GM18517 (cell line): ENCODE results near the gene SPACDR.
"Not testable (repeated sequence)": the region's sequence is repeated elsewhere in the genome, so short reads cannot be mapped to it uniquely, and the experiment has no call there.

ENCODE experiments used
- ATAC-seq: cut with Tn5 transposase; IDR thresholded peaks from one replicate; pipeline ENCODE4 v1.9.1; 2021; ENCODE audit warnings: mild to moderate bottlenecking, moderate library complexity; ENCODE audit not compliant: unreplicated experiment

Gene SPACDR

GRCh38 chr7:100466653-100467605 is 2.9 kb upstream of the SPACDR start:
- ATAC-seq: no peak

DNA sequence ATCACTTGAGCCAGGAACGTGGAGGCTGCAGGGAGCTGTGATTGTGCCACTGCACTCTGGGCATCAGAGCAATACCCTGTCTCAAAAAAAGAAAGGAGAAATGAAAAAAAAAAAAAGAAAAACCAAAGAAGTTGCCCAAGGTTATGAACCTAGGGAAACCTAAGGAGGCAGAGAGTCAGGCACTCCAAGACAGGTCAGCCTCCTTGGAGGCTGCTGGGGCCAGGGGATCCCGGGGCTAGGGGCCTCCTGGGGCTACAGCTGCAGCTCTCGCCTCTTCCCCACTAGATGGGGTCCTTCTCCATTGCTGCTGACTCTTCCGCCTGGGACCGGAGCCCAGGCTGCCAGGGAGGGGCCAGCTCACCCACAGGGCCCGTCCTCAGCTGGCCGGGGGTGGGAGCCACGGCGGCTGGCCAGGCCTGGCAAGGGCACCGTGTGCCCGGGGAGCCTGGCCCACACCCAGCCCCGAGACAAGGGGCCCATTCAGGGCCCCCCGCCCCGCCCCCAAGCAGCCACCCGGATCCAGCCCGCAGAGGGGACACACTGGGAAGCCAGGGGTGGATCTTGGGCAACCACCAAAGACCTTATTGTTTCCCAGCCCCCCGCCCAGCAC is 1.7 kb upstream of the SPACDR start:
- ATAC-seq: no peak

DNA sequence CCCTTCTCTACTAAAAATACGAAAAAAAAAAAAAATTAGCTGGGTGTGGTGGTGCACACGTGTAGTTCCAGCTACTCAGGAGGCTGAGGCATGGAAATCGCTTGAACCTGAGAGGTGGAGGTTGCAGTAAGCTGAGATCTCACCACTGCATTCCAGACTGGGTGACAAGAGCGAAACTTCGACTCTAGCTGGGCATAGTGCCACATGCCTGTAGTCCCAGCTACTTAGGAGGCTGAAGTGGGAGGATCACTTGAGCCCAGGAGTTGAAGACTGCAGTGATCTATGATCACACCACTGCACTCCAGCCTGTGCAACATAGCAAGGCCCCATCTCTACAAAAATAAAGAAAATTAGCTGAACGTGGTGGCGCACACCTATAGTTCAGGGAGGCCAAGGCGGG is 1.2 kb upstream of the SPACDR start:
- no peak for ATAC-seq

DNA sequence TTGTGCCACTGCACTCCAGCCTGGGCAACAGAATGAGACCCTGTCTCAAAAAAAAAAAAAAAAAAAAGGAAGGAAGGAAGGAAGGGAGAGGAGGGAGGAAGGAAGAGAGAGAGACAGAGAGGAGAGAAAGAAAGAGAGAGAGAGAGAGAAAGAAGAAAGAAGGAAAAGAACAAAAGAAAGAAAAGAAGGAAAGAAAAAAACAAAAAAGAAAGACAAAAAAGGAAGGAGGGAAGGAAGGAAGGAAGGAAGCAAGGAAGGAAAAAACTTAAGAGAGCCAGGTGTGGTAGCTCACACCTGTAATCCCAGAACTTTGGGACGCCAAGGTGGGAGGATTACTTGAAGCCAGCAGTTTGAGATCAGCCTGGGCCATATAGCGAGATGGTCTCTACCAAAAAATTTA is 731 bp upstream of the SPACDR start:
- ATAC-seq: no peak

- ATAC-seq: no peak
These were observed 7.0 kb downstream of the SPACDR start for GRCh38 chr7:100457033-100457432.

GRCh38 chr7:100456562-100456961 is 7.5 kb downstream of the SPACDR start:
- ATAC-seq: no peak

DNA sequence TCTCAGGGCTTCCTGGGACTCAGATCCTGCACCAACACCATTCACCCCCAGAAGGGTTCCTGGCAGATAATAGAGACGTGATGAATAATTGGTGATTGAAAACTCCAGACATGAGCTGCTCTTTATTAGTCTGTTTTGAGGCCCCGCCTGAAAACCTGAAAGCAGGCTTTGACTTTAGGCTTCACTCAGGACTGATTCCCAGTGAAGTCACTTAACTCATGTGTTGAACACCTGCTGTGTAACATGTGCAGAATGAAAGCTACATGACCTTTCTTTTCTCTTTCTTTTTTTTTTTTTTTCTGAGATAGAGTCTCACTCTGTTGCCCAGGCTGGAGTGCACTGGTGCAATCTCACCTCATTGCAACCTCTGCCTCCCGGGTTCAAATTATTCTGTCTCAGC is 8.9 kb downstream of the SPACDR start:
- no peak for ATAC-seq

DNA sequence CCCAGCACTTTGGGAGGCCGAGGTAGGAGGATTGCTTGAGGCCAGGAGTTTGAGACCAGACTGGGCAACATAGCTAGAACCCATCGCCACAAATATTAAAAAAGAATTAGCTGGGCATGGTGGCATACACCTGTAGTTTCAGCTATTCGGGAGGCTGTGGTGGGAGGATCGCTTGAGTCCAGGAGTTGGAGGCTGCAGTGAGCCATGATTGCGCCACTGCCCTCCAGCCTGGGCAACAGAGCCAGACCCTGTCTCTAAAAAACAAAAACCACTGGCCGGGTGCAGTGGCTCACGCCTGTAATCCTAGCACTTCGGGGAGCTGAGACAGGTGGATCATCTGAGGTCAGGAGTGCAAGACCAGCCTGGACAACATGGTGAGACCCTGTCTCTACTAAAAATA is 10.2 kb downstream of the SPACDR start:
- ATAC-seq: not testable (repeated sequence)

- no peak for ATAC-seq
These were observed 11.5 kb downstream of the SPACDR start for GRCh38 chr7:100452513-100452912.

- ATAC-seq: no peak
These were observed 14.8 kb downstream of the SPACDR start for GRCh38 chr7:100449190-100449795.

DNA sequence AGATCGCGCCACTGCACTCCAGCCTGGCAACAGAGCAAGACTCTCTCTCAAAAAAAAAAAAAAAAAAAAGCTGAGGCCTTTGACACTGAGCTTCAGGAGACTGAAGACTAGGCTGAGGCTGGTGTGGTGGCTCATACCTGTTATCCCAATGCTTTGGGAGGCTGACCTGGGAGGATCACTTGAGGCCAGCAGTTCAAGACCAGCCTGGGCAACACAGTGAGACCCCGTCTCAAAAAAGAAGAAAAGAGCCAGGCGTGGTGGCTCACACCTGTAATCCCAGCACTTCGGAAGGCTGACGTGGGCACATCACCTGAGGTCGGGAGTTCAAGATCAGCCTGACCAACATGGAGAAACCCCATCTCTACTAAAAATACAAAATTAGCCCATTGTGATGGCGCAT is 16.7 kb downstream of the SPACDR start:
- not testable (repeated sequence) for ATAC-seq

GRCh38 chr7:100446040-100446439 is 18.0 kb downstream of the SPACDR start:
- ATAC-seq: no peak

- ATAC-seq: no peak
These were observed 19.5 kb downstream of the SPACDR start for GRCh38 chr7:100444311-100445278.

GRCh38 chr7:100443096-100443840 is 20.8 kb downstream of the SPACDR start:
- no peak for ATAC-seq

DNA sequence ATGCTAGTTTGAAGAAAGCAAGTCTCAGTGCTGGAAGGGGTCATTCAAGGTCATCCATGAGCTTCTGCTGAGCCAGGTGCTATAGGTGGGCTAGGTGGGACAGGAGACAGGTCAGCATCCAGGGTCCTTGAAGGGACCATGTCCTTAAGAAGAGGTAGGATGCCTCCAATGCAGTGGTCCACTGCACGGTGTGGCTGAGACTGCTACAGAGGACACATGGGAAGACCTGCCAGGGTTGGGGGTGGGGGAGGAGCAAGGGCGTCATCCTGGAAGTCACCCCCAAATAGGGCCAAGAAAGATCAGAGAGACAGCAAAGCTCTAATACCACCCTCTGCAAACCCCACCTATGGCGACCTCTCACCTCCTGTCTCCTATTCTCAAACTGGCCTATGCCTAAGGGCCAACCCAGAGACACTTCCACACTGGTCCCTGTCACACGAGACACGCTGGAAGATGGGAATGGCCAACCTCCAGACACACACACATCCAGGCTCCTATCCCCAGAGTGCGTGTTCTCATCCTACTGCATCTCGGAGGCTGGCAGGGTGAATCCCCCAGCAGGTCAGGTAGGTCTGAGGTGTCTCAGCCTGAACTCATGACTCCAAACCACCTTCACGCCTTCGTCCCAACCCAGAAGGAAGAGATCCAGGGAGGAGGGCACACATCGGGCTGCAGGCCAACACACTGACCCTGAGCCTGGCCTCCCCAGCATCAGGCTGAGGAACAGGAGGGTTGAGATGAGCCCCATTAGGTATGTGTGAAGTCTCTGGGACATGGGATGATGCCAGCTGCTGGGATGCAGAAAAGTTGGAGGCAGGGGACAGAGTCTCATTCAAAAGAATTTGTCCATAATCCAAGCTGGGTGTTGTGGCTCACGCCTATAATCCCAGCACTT is 22.2 kb downstream of the SPACDR start:
- no peak for ATAC-seq

- ATAC-seq: not testable (repeated sequence)
These were observed 24.8 kb downstream of the SPACDR start for GRCh38 chr7:100439244-100439643.

- not testable (repeated sequence) for ATAC-seq
These were observed 25.3 kb downstream of the SPACDR start for GRCh38 chr7:100438731-100439130.

DNA sequence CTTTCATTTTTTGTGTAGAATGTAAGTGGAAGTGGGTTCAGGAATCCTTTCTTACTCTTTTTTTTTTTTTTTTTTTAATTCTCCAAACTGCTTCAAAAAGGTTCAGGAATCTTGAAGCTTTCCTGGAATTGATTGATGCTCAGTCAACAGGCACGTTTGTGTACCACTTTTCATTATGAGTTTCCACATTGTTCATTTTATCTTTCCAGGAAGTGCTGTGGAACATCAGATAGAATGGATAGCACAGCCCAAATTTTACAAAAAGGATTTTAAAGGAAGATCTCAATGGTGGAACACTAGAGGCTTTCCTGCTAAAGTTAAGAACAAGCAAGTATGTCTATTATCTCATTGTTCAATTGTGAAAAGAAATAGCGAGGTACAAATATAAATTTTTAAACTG is 25.9 kb downstream of the SPACDR start:
- ATAC-seq: no peak
